ENCODE results near the gene LRRC18.

LRRC18 gene

GRCh38 chr10:48907730-48908129 is 31.9 kb downstream of the LRRC18 start:
- no peak for DNase-seq (ENCODE audit: low read depth)

- no peak for DNase-seq (ENCODE audit: low read depth)
These were observed 32.8 kb downstream of the LRRC18 start for GRCh38 chr10:48906841-48907240.

- no peak for DNase-seq (ENCODE audit: low read depth)
These were observed 34.3 kb downstream of the LRRC18 start for GRCh38 chr10:48905311-48905710.

GRCh38 chr10:48904861-48905260 is 34.8 kb downstream of the LRRC18 start:
- DNase-seq (ENCODE audit: low read depth): no peak

- DNase-seq (ENCODE audit: low read depth): no peak
These were observed 36.5 kb downstream of the LRRC18 start for GRCh38 chr10:48903151-48903550.

- no peak for DNase-seq (ENCODE audit: low read depth)
These were observed 37.5 kb downstream of the LRRC18 start for GRCh38 chr10:48902096-48902495.

GRCh38 chr10:48901319-48901718 is 38.3 kb downstream of the LRRC18 start:
- no peak for DNase-seq (ENCODE audit: low read depth)

- no peak for DNase-seq (ENCODE audit: low read depth)
These were observed 39.3 kb downstream of the LRRC18 start for GRCh38 chr10:48900371-48900801.

GRCh38 chr10:48899781-48900180 is 39.9 kb downstream of the LRRC18 start:
- DNase-seq (ENCODE audit: low read depth): no peak

- no peak for DNase-seq (ENCODE audit: low read depth)
These were observed 41.2 kb downstream of the LRRC18 start for GRCh38 chr10:48898426-48898825.

GRCh38 chr10:48897441-48897790 is 42.2 kb downstream of the LRRC18 start:
- no peak for DNase-seq (ENCODE audit: low read depth)

GRCh38 chr10:48896756-48897440 is 42.7 kb downstream of the LRRC18 start:
- DNase-seq (ENCODE audit: low read depth): peak; percentile 25

- no peak for DNase-seq (ENCODE audit: low read depth)
These were observed 43.8 kb downstream of the LRRC18 start for GRCh38 chr10:48895803-48896195.

GRCh38 chr10:48894911-48895802 is 44.5 kb downstream of the LRRC18 start:
- DNase-seq (ENCODE audit: low read depth): peak; percentile 63

- DNase-seq (ENCODE audit: low read depth): peak; percentile 42
These were observed 48.5 kb downstream of the LRRC18 start for GRCh38 chr10:48890888-48891850.

- DNase-seq (ENCODE audit: low read depth): no peak
These were observed 51.7 kb downstream of the LRRC18 start for GRCh38 chr10:48887982-48888381.

- DNase-seq (ENCODE audit: low read depth): peak; percentile 6
These were observed 54.3 kb downstream of the LRRC18 start for GRCh38 chr10:48885376-48885775.

GRCh38 chr10:48884179-48885045 is 55.2 kb downstream of the LRRC18 start:
- no peak for DNase-seq (ENCODE audit: low read depth)

- DNase-seq (ENCODE audit: low read depth): no peak
These were observed 55.9 kb downstream of the LRRC18 start for GRCh38 chr10:48883701-48884100.

- DNase-seq (ENCODE audit: low read depth): no peak
These were observed 56.8 kb downstream of the LRRC18 start for GRCh38 chr10:48882881-48883280.

- DNase-seq (ENCODE audit: low read depth): no peak
These were observed 57.7 kb downstream of the LRRC18 start for GRCh38 chr10:48881937-48882336.

Measured in fibroblast of gingiva (primary cell).